Bronchial epithelial cell (primary cell): Measurements from ENCODE around the gene ACD. TPM values are rescaled to one million over a fixed set of nuclear protein-coding genes. Genes with fewer than 3 reads are reported as not detected.

Experiments
- DNase-seq: peaks from one replicate; pipeline ENCODE4 v3.0.0-alpha.2; 2010; ENCODE audit warnings: low read depth
- FAIRE-seq: peaks from 2 replicates; lab custom pipeline; 2011; peaks lifted over from hg19 to GRCh38; lab: Jason Lieb, UNC
- H3K27me3 ChIP-seq: 2 replicates; pipeline ENCODE4 v1.5.1; 2011; ENCODE audit warnings: low read length; ENCODE audit not compliant: control insufficient read depth, insufficient read depth
- H3K36me3 ChIP-seq: 2 replicates; pipeline ENCODE4 v1.5.1; 2011; ENCODE audit warnings: low read length; ENCODE audit not compliant: control insufficient read depth, insufficient read depth
- H3K4me3 ChIP-seq: 2 replicates; pipeline ENCODE4 v1.5.1; 2011; ENCODE audit warnings: mild to moderate bottlenecking, low read depth, low read length, control low read depth
- total RNA-seq: library from RNA; depleted of rRNA; stranded (reverse); fragments of >200 nt; gene quantifications from 2 replicates; pipeline ENCODE4 v1.2.1, GENCODE V29; 2014
- TF ChIP-seq, protein P1 (sequence below): IDR thresholded peaks from 2 replicates; pipeline ENCODE4 v1.5.1; 2011; ENCODE audit warnings: mild to moderate bottlenecking, moderate library complexity, low read length, control low read depth, inconsistent platforms; ENCODE audit not compliant: insufficient read depth, severe bottlenecking

The ACD gene
- total RNA-seq, 1 donor from 2014 or later = 8.4 TPM

DNA sequence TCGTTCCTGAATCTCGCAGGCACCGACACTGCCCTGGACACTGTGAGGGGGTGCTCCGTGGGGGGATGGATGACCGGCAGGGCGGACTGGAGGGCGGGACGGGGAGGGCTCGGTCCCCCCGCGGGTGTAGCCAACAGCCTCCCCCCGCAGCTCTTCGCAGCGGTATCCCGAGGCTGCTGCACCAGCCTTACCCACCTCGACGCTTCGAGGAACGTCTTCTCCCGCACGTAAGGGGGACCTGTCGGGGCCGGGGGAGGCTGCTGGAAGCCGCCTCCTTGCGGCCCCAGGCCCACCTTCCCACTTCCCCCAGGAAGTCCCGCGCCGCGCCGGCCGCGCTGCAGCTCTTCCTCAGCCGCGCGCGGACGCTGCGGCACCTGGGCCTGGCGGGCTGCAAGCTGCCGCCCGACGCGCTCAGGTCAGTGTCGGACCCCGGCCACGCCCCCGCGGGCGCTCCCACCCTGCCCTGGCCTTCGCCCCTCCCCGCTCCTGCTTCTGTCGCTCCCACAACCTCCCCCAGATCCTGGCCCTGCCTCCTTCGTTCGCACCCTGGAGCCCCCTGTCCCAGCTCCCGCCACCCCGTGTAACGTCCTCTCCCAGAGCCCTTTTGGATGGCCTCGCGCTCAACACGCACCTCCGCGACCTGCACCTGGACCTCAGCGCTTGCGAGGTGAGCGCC lies 11.8 kb downstream of the ACD start:
- Histone ChIP-seq H3K4me3 (no peak overlapping the region), H3K36me3 (no peaks in the 10 kb centered on the region), H3K27me3 (peaks cover 49% of the 10 kb centered on the region)
- DNase-seq = no peak
- FAIRE-seq = no peak
- TF ChIP-seq, protein P1, sequence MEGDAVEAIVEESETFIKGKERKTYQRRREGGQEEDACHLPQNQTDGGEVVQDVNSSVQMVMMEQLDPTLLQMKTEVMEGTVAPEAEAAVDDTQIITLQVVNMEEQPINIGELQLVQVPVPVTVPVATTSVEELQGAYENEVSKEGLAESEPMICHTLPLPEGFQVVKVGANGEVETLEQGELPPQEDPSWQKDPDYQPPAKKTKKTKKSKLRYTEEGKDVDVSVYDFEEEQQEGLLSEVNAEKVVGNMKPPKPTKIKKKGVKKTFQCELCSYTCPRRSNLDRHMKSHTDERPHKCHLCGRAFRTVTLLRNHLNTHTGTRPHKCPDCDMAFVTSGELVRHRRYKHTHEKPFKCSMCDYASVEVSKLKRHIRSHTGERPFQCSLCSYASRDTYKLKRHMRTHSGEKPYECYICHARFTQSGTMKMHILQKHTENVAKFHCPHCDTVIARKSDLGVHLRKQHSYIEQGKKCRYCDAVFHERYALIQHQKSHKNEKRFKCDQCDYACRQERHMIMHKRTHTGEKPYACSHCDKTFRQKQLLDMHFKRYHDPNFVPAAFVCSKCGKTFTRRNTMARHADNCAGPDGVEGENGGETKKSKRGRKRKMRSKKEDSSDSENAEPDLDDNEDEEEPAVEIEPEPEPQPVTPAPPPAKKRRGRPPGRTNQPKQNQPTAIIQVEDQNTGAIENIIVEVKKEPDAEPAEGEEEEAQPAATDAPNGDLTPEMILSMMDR = no peak

DNA sequence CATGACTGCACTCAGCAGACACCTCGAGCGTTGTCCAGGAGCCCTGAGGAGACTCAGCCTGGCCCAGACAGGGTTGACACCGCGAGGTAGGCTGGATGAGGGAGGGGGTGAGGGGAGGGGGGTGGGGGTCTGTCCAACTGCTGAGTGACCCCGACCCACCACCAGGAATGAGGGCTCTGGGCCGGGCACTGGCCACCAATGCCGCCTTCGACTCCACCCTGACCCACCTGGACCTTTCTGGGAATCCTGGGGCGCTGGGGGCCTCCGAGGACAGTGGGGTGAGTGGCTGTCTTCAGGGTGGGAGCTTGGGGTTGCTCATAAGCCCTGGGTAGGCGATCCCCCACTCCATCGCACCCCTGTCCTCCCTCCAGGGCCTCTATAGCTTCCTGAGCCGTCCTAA lies 12.4 kb downstream of the ACD start:
- peaks cover 47% of the 10 kb centered on the region for H3K27me3 ChIP-seq
- FAIRE-seq (no peak), DNase-seq (no peak)
- TF ChIP-seq, protein P1 = no peak
- H3K4me3 ChIP-seq = no peak overlapping the region
- H3K36me3 ChIP-seq = no peaks in the 10 kb centered on the region

DNA sequence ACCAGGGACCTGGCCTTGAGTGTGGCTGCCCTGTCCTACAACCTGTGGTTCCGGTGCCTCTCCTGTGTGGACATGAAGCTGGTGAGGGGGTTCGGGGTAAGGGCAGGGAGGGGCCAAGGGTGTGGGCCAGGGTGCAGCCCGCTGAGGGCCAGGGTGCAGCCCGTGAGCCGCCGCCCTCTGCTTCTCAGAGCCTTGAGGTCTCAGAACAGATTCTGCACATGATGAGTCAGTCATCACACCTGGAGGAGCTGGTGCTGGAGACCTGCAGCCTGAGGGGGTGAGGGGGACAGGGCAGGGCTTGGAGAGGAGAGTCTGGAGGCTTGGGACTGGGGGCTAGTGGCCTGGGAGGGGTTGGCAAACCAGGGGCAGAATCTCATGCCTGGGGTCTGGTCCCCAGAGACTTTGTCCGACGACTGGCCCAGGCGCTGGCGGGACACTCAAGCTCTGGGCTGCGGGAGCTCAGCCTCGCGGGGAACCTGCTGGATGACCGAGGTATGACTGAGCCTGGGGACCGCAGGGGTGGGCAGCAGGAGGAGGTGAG lies 12.9 kb downstream of the ACD start:
- H3K4me3 ChIP-seq = no peak overlapping the region
- TF ChIP-seq, protein P1 = no peak
- FAIRE-seq = no peak
- H3K36me3 ChIP-seq = no peaks in the 10 kb centered on the region
- peaks cover 45% of the 10 kb centered on the region for H3K27me3 ChIP-seq
- peak; percentile 31 for DNase-seq

DNA sequence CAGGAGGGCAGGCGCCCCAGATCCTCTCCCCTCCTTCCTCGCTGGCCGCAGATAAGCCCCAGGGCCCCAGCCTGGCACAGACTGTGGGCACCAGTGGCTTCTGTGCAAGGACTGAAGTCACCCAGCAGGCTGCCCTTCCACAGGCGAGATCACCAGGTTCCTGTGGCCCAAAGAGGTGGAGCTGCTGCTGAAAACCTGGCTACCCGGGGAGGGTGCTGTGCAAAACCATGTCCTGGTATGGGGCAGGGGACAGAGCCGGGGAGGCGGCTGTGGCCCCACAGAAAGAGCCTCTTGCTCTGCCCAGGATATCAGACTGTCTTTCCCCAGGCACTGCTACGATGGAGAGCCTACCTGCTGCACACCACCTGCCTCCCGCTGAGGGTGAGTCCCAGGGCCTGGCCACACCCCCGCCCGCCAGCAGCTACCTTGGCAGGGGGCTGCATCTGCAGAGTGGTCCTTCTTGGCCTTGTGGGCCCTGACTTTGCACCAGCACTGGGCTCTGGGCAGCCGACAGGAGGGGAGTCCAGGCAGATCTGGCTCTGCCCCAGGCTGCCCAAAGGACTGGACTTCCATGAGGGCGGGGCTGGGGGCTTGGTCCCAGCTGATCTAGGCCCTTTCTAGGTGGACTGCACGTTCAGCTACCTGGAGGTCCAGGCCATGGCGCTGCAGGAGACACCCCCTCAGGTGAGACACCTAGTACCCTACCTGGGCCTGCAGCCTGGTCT lies 14.5 kb downstream of the ACD start:
- no peaks in the 10 kb centered on the region for H3K36me3 ChIP-seq
- H3K4me3 ChIP-seq = no peak overlapping the region
- peaks cover 34% of the 10 kb centered on the region for H3K27me3 ChIP-seq
- TF ChIP-seq, protein P1 = no peak
- no peak for DNase-seq
- no peak for FAIRE-seq

DNA sequence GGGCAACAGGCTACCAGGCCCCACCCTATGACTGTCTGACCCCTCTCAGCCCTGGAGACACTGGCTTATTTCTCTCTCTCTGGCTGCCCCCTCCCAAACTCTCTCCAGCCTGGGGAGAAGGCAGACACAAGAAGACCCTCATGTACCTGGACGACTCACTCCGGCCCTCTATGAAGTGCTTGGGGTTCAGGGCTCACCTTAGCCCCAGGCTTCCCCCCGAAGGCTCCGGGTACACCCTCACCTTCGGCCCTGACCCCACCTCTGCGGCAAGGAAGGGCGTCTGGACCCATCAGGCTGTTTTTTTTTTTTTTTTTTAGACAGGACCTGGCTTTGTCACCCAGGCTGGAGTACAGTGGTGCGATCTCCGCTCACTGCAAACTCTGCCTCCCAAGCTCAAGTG lies 16.0 kb downstream of the ACD start:
- FAIRE-seq = no peak

More for the DNA sequence above, 16.0 kb downstream of the ACD start:
- DNase-seq = no peak
- Histone ChIP-seq H3K27me3 (peaks cover 21% of the 10 kb centered on the region), H3K36me3 (no peaks in the 10 kb centered on the region), H3K4me3 (no peak overlapping the region)
- TF ChIP-seq, protein P1 = no peak
